ENCODE results near the gene PPM1A. TPM values are rescaled to one million over a fixed set of nuclear protein-coding genes. Genes with fewer than 3 reads are reported as not detected.

The PPM1A gene
- total and polyA plus RNA-seq, 2 donors (not counting 3 experiments of a cell fraction or from before 2014, with no cell fraction given): 14.1 to 33.9 TPM

GRCh38 chr14:60241091-60241490 lies 7.9 kb upstream of the PPM1A start:
- CTCF ChIA-PET: interaction anchor here (1.0 to 1.6 kb wide), 4 partner anchors 8 to 276 kb away, joined by 3 to 5 read pairs (median 4); partner anchors contain the start of gene PPM1A
- no peak for FAIRE-seq

More at GRCh38 chr14:60241091-60241490, 7.9 kb upstream of the PPM1A start:
- dilution Hi-C loops (cut with MboI; ENCODE audit: extremely low pct_ligation_motif_present, low sequenced_read_pairs): no loop called here
- H3K79me2 ChIP-seq (ENCODE audit: control insufficient read depth, insufficient read depth, low read length): no peaks in the 10 kb centered on the region
- H3K4me2 ChIP-seq (ENCODE audit: insufficient read depth, low read length): no peak overlapping the region
- H3K4me3 ChIP-seq (replicated peaks in 1 of 3; ENCODE audit: insufficient read depth in 1 of 3, low read depth in 1 of 3, low read length in 3 of 3): no peak overlapping the region
- no peak overlapping the region for H3K9ac ChIP-seq (replicated peaks; ENCODE audit: extremely low read depth, insufficient read depth, low read length)
- no peaks in the 10 kb centered on the region for H3K9me1 ChIP-seq (replicated peaks; ENCODE audit: control insufficient read depth, extremely low read depth, insufficient read depth, low read length)
- H4K20me1 ChIP-seq (replicated peaks; ENCODE audit: control insufficient read depth, extremely low read depth, insufficient read depth, low read length): no peaks in the 10 kb centered on the region
- intact Hi-C loops (cut with micrococcal nuclease): loop anchor here (10.0 kb wide), 1 partner anchor 244 kb away; the partner anchor contains the start of gene C14orf39
- H2AFZ ChIP-seq (ENCODE audit: low read depth, low read length): no peak overlapping the region
- no peak for DNase-seq (ENCODE audit: low read depth, low spot score)
- POLR2A ChIA-PET: interaction anchor here (0.6 kb wide), 1 partner anchor 1005 kb away, joined by 6 read pairs; no protein-coding TSS in a partner anchor
- H3K9me3 ChIP-seq (replicated peaks; ENCODE audit: control insufficient read depth, insufficient read depth, low read length): no peaks in the 10 kb centered on the region
- peaks cover 10 to 11% of the 10 kb centered on the region in 2 experiments for H3K27me3 ChIP-seq (ENCODE audit: control insufficient read depth in 2 of 2, insufficient read depth in 2 of 2, low read length in 2 of 2)
- TF ChIP-seq EZH2 (IDR thresholded peaks at IDR 0.05; ENCODE audit: borderline replicate concordance, low read depth, low read length, severe bottlenecking) (no peak), MAX (IDR thresholded peaks at IDR 0.05; ENCODE audit: insufficient read depth, insufficient read length) (no peak), POLR2A (IDR thresholded peaks at IDR 0.05; ENCODE audit: low read depth, low read length) (no peak), MYC (IDR thresholded peaks at IDR 0.05; ENCODE audit: low read depth, low read length) (no peak), GATA2 (IDR thresholded peaks at IDR 0.05; ENCODE audit: insufficient read depth, insufficient read length, low read depth, low read length) (no peak), FOS (IDR thresholded peaks at IDR 0.05; ENCODE audit: borderline replicate concordance, insufficient read depth, low read length) (no peak), JUN (IDR thresholded peaks at IDR 0.05; ENCODE audit: borderline replicate concordance, insufficient read depth, insufficient read length, low read depth) (no peak), POLR2AphosphoS5 (IDR thresholded peaks at IDR 0.05; ENCODE audit: insufficient read depth, low read depth, low read length) (no peak)
- TF ChIP-seq, protein P1, sequence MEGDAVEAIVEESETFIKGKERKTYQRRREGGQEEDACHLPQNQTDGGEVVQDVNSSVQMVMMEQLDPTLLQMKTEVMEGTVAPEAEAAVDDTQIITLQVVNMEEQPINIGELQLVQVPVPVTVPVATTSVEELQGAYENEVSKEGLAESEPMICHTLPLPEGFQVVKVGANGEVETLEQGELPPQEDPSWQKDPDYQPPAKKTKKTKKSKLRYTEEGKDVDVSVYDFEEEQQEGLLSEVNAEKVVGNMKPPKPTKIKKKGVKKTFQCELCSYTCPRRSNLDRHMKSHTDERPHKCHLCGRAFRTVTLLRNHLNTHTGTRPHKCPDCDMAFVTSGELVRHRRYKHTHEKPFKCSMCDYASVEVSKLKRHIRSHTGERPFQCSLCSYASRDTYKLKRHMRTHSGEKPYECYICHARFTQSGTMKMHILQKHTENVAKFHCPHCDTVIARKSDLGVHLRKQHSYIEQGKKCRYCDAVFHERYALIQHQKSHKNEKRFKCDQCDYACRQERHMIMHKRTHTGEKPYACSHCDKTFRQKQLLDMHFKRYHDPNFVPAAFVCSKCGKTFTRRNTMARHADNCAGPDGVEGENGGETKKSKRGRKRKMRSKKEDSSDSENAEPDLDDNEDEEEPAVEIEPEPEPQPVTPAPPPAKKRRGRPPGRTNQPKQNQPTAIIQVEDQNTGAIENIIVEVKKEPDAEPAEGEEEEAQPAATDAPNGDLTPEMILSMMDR (IDR thresholded peaks at IDR 0.05; ENCODE audit: extremely low read depth in 1 of 2, insufficient read depth in 1 of 2, low read depth in 1 of 2, low read length in 2 of 2): no peak
- no TSS peak for BruUV-seq (replicated peaks)
- H3K36me3 ChIP-seq (ENCODE audit: control insufficient read depth in 2 of 2, extremely low read depth in 1 of 2, insufficient read depth in 2 of 2, low read length in 2 of 2): no peaks in the 10 kb centered on the region
- H3K4me1 ChIP-seq (ENCODE audit: control insufficient read depth, extremely low read depth, insufficient read depth, low read length): no peaks in the 10 kb centered on the region
- H3K27ac ChIP-seq (ENCODE audit: insufficient read depth, low read depth, low read length): no peak overlapping the region
